IMR-90 (cell line): Measurements from ENCODE around the gene ZNF670. TPM values are rescaled to one million over a fixed set of nuclear protein-coding genes. Genes with fewer than 3 reads are reported as not detected.

ENCODE experiments used
- ATAC-seq: fragments of 200-7000 bp; cut with Tn5 transposase; 2 replicates; pipeline ENCODE4 v1.9.1; 2020; ENCODE audit warnings: low read depth, mild to moderate bottlenecking, moderate library complexity
- BruUV-seq: library from RNA; stranded (reverse); fragments of 400-500 nt; replicated peaks from 2 replicates; lab custom pipeline; 2021; lab: Mats Ljungman, UMichigan
- CTCF ChIA-PET: fragments of 300-600 bp; formaldehyde crosslinking; extraction: SDS; loops from one replicate; lab custom pipeline; 2021; ENCODE audit warnings: antibody characterized with exemption; lab: Yijun Ruan, JAX
- POLR2A ChIA-PET: fragments of 300-600 bp; sonication (Branson Sonifier 250); formaldehyde crosslinking; loops from one replicate; lab custom pipeline; 2022; ENCODE audit warnings: antibody characterized with exemption; ENCODE audit not compliant: unreplicated experiment; lab: Charles Lee
- DNase-seq: peaks from one replicate; pipeline ENCODE4 v3.0.0; 2013
- H2AFZ ChIP-seq: replicated peaks from 2 replicates; pipeline ENCODE3; 2013; ENCODE audit warnings: low read length, mild to moderate bottlenecking; ENCODE audit not compliant: poor library complexity
- H2AK5ac ChIP-seq: 2 replicates; pipeline ENCODE4 v1.6.1; 2013; ENCODE audit warnings: low read depth, low read length, inconsistent platforms
- H2AK9ac ChIP-seq: replicated peaks from 2 replicates; pipeline ENCODE3; 2013; ENCODE audit warnings: mild to moderate bottlenecking, low read depth, low read length, moderate library complexity; ENCODE audit not compliant: poor library complexity
- H2BK120ac ChIP-seq: 2 replicates; pipeline ENCODE4 v1.6.1; 2013; ENCODE audit warnings: low read depth, low read length, inconsistent platforms
- H2BK15ac ChIP-seq: 3 replicates; pipeline ENCODE4 v1.6.1; 2013; ENCODE audit warnings: low read depth, low read length, inconsistent platforms
- H2BK20ac ChIP-seq: 2 replicates; pipeline ENCODE4 v1.6.1; 2013; ENCODE audit warnings: low read depth, mild to moderate bottlenecking, inconsistent platforms, low read length, moderate library complexity
- H2BK5ac ChIP-seq: 2 replicates; pipeline ENCODE4 v1.6.1; 2013; ENCODE audit warnings: mild to moderate bottlenecking, low read depth, low read length, inconsistent platforms; ENCODE audit not compliant: poor library complexity, severe bottlenecking
- H3K14ac ChIP-seq: replicated peaks from 2 replicates; pipeline ENCODE4 v1.6.1; 2013; ENCODE audit warnings: low read depth, low read length, inconsistent platforms
- H3K18ac ChIP-seq: 2 replicates; pipeline ENCODE4 v1.6.1; 2013; ENCODE audit warnings: low read depth, low read length, control low read depth
- H3K23ac ChIP-seq: 2 replicates; pipeline ENCODE4 v1.6.1; 2013; ENCODE audit warnings: low read depth, low read length, inconsistent platforms
- H3K27ac ChIP-seq: 2 replicates; pipeline ENCODE4 v1.5.1; 2013; ENCODE audit warnings: mild to moderate bottlenecking, control low read depth, low read length; ENCODE audit not compliant: insufficient read depth
- H3K27me3 ChIP-seq: 2 replicates; pipeline ENCODE4 v1.6.1; 2013; ENCODE audit warnings: low read length; ENCODE audit not compliant: control insufficient read depth, insufficient read depth
- H3K36me3 ChIP-seq: 2 replicates; pipeline ENCODE4 v1.6.1; 2013; ENCODE audit warnings: low read length, mixed read lengths; ENCODE audit not compliant: control insufficient read depth, insufficient read depth
- H3K4ac ChIP-seq: 2 replicates; pipeline ENCODE4 v1.6.1; 2013; ENCODE audit warnings: low read depth, low read length, inconsistent platforms
- H3K4me1 ChIP-seq: 2 replicates; pipeline ENCODE4 v1.6.1; 2013; ENCODE audit warnings: low read length, mixed read lengths; ENCODE audit not compliant: control insufficient read depth, insufficient read depth
- H3K4me2 ChIP-seq: 2 replicates; pipeline ENCODE4 v1.6.1; 2013; ENCODE audit warnings: low read depth, mild to moderate bottlenecking, control low read depth, low read length, moderate library complexity
- H3K4me3 ChIP-seq: 2 replicates; pipeline ENCODE4 v1.5.1; 2013; ENCODE audit warnings: low read depth, mild to moderate bottlenecking, control low read depth, low read length, moderate library complexity; ENCODE audit not compliant: insufficient read depth
- H3K56ac ChIP-seq: 2 replicates; pipeline ENCODE4 v1.6.1; 2013; ENCODE audit warnings: low read length, inconsistent platforms; ENCODE audit not compliant: insufficient read depth; ENCODE audit errors: extremely low read depth
- H3K79me1 ChIP-seq, 2 experiments: 2 replicates each; pipeline ENCODE4 v1.6.1; 2013; ENCODE audit warnings: low read length in 2 of 2, inconsistent platforms in 1 of 2, low read depth in 1 of 2
- H3K9ac ChIP-seq: 2 replicates; pipeline ENCODE4 v1.6.1; 2013; ENCODE audit warnings: low read depth, low read length, control low read depth
- H3K9me1 ChIP-seq: 2 replicates; pipeline ENCODE4 v1.6.1; 2013; ENCODE audit warnings: low read length, inconsistent platforms; ENCODE audit not compliant: insufficient read depth
- H3K9me3 ChIP-seq: 2 replicates; pipeline ENCODE4 v1.6.1; 2013; ENCODE audit warnings: low read length; ENCODE audit not compliant: control insufficient read depth, insufficient read depth
- H4K20me1 ChIP-seq: 2 replicates; pipeline ENCODE4 v1.6.1; 2013; ENCODE audit warnings: low read length, inconsistent platforms; ENCODE audit not compliant: insufficient read depth
- H4K5ac ChIP-seq: 2 replicates; pipeline ENCODE4 v1.6.1; 2013; ENCODE audit warnings: mild to moderate bottlenecking, low read depth, low read length, control low read depth
- H4K8ac ChIP-seq, 2 experiments: 2 replicates each; pipeline ENCODE4 v1.6.1; 2013; ENCODE audit warnings: low read depth in 2 of 2, low read length in 2 of 2, control low read depth in 1 of 2, inconsistent platforms in 1 of 2
- H4K91ac ChIP-seq: 2 replicates; pipeline ENCODE4 v1.6.1; 2013; ENCODE audit warnings: low read depth, low read length, inconsistent platforms; ENCODE audit not compliant: insufficient read depth
- CHD1 ChIP-seq: IDR thresholded peaks from 2 replicates; pipeline ENCODE4 v1.6.1; 2012; ENCODE audit warnings: low read depth, low read length, improper control_type of control experiment
- MAFK ChIP-seq: IDR thresholded peaks from 2 replicates; pipeline ENCODE4 v1.6.1; 2012; ENCODE audit warnings: low read depth, low read length, improper control_type of control experiment
- NFE2L2 ChIP-seq: fragments of 150-350 bp; IDR thresholded peaks from 2 replicates; pipeline ENCODE4 v1.6.1; 2016; ENCODE audit warnings: low read depth, mild to moderate bottlenecking, low read length
- POLR2A ChIP-seq: IDR thresholded peaks from 2 replicates; pipeline ENCODE4 v1.6.1; 2012; ENCODE audit warnings: mild to moderate bottlenecking, low read depth, low read length
- RCOR1 ChIP-seq: IDR thresholded peaks from 2 replicates; pipeline ENCODE4 v1.6.1; 2012; ENCODE audit warnings: mild to moderate bottlenecking, low read length, improper control_type of control experiment; ENCODE audit not compliant: insufficient replicate concordance
- RFX5 ChIP-seq: IDR thresholded peaks from 2 replicates; pipeline ENCODE4 v1.8.0; 2012; ENCODE audit warnings: low read depth, mild to moderate bottlenecking, low read length, moderate library complexity
- WGBS, 2 experiments: methylation state at CpG; one replicate each; pipeline versions ENCODE4 v1.1.5 to v1.1.7; 2013; ENCODE audit warnings: missing lambda C conversion rate in 2 of 2; ENCODE audit not compliant: insufficient read length in 1 of 2; ENCODE audit errors: extremely low coverage in 2 of 2; 5-methylcytosine and 5-hydroxymethylcytosine counted together
- dilution Hi-C: fragments of 300-500 bp; cut with HindIII; formaldehyde crosslinking; loops from one replicate; pipeline ENCODE4 v1.14.3; 2018; ENCODE audit warnings: low sequenced_read_pairs; ENCODE audit not compliant: unreplicated experiment
- in situ Hi-C: fragments of 300-500 bp; cut with MboI; formaldehyde crosslinking; loops from 3 replicates; pipeline ENCODE4 v1.14.3; 2019; ENCODE audit warnings: low sequenced_read_pairs, inconsistent platforms, mixed read lengths
- intact Hi-C: fragments of 100-400 bp; cut with micrococcal nuclease; formaldehyde crosslinking; loops from 2 replicates; pipeline ENCODE4 v1.10.0; 2022
- polyA plus RNA-seq, 3 experiments: library from polyadenylated mRNA; depleted of rRNA; stranded (reverse); fragments of >200 nt; gene quantifications; 2 replicates each; pipeline ENCODE4 v1.2.3, GENCODE V29; 2012; ENCODE audit warnings: low replicate concordance in 1 of 3
- total RNA-seq: library from RNA; depleted of rRNA; stranded (reverse); fragments of >200 nt; gene quantifications from 2 replicates; pipeline ENCODE4 v1.2.3, GENCODE V29; 2012
- TF ChIP-seq, protein P1 (sequence below): conservative IDR thresholded peaks from 2 replicates; pipeline ENCODE4 v1.5.1; 2012; ENCODE audit warnings: mild to moderate bottlenecking, low read depth, low read length, improper control_type of control experiment

ZNF670 gene
- total and polyA plus RNA-seq, 2 of the 4 experiments (the other 2 are of a cell fraction): 1.8 to 4.5 TPM

- Histone ChIP-seq H3K4me2 (no peak overlapping the region; the same call in 1 of the 2 replicates), H4K20me1 (no peaks in the 10 kb centered on the region; the same call in 1 of the 2 replicates), H3K4me3 (no peak overlapping the region), H3K79me1 (peaks cover 0 to 7% of the 10 kb centered on the region in 2 experiments; a peak in 1 of 4 replicates), H2BK15ac (no peak overlapping the region), H2AFZ (peak overlapping the region; percentile 100), H3K27ac (no peak overlapping the region), H4K91ac (no peak overlapping the region), H3K36me3 (no peaks in the 10 kb centered on the region), H4K5ac (no peak overlapping the region), H3K9me3 (no peaks in the 10 kb centered on the region), H2BK120ac (no peak overlapping the region), H2BK5ac (no peak overlapping the region), H3K4ac (no peak overlapping the region), H3K14ac (no peak overlapping the region), H3K18ac (no peak overlapping the region), H3K56ac (no peak overlapping the region), H3K27me3 (no peaks in the 10 kb centered on the region), H4K8ac (peak overlapping the region; percentile 82 to 94; a peak in 2 of 4 replicates), H3K9ac (no peak overlapping the region), H2AK9ac (peak overlapping the region; percentile 22), H3K23ac (no peak overlapping the region), H3K4me1 (no peaks in the 10 kb centered on the region; the same call in 1 of the 2 replicates), H3K9me1 (no peaks in the 10 kb centered on the region; the same call in 1 of the 2 replicates), H2AK5ac (no peak overlapping the region), H2BK20ac (no peak overlapping the region)
- no peak for DNase-seq
- dilution Hi-C loops (no loop called here), intact Hi-C loops (no loop called here), in situ Hi-C loops (no loop called here)
- 58% methylated on average over 6 of the region's 9 CpGs; no CpG with 5 or more reads in 1 of the 2 experiments for WGBS, 2 experiments
- no TSS peak for BruUV-seq
- ChIA-PET CTCF (no interaction called here), POLR2A (no interaction called here)
- ATAC-seq: no peak
- TF ChIP-seq RFX5 (no peak), NFE2L2 (no peak), RCOR1 (no peak), CHD1 (no peak), POLR2A (no peak), MAFK (no peak)
- TF ChIP-seq, protein P1, sequence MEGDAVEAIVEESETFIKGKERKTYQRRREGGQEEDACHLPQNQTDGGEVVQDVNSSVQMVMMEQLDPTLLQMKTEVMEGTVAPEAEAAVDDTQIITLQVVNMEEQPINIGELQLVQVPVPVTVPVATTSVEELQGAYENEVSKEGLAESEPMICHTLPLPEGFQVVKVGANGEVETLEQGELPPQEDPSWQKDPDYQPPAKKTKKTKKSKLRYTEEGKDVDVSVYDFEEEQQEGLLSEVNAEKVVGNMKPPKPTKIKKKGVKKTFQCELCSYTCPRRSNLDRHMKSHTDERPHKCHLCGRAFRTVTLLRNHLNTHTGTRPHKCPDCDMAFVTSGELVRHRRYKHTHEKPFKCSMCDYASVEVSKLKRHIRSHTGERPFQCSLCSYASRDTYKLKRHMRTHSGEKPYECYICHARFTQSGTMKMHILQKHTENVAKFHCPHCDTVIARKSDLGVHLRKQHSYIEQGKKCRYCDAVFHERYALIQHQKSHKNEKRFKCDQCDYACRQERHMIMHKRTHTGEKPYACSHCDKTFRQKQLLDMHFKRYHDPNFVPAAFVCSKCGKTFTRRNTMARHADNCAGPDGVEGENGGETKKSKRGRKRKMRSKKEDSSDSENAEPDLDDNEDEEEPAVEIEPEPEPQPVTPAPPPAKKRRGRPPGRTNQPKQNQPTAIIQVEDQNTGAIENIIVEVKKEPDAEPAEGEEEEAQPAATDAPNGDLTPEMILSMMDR: no peak
Observed at GRCh38 chr1:247112479-247112781, 33.8 kb upstream of the ZNF670 start.
